ENCODE results near the gene SRGAP1.

GRCh38 chr12:63916561-63917476, 72.3 kb downstream of the SRGAP1 start:
- TF ChIP-seq, protein P1, sequence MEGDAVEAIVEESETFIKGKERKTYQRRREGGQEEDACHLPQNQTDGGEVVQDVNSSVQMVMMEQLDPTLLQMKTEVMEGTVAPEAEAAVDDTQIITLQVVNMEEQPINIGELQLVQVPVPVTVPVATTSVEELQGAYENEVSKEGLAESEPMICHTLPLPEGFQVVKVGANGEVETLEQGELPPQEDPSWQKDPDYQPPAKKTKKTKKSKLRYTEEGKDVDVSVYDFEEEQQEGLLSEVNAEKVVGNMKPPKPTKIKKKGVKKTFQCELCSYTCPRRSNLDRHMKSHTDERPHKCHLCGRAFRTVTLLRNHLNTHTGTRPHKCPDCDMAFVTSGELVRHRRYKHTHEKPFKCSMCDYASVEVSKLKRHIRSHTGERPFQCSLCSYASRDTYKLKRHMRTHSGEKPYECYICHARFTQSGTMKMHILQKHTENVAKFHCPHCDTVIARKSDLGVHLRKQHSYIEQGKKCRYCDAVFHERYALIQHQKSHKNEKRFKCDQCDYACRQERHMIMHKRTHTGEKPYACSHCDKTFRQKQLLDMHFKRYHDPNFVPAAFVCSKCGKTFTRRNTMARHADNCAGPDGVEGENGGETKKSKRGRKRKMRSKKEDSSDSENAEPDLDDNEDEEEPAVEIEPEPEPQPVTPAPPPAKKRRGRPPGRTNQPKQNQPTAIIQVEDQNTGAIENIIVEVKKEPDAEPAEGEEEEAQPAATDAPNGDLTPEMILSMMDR (IDR thresholded peaks at IDR 0.05; ENCODE audit: borderline replicate concordance, extremely low read depth, low read length, poor library complexity, severe bottlenecking): no peak
- TF ChIP-seq EZH2 (IDR thresholded peaks at IDR 0.05; ENCODE audit: borderline replicate concordance, low read depth, low read length, severe bottlenecking): no peak

Measured in DND-41 (cell line).